Caco-2 (cell line): ENCODE results near the gene NUP88. TPM values are rescaled to one million over a fixed set of nuclear protein-coding genes. Genes with fewer than 3 reads are reported as not detected.

Experiments used
- BruUV-seq: library from RNA; stranded (reverse); fragments of 400-500 nt; replicated peaks from 2 replicates; lab custom pipeline; 2021; lab: Mats Ljungman, UMichigan
- CTCF ChIA-PET: fragments of 300-600 bp; sonication (Branson Sonifier 250); formaldehyde crosslinking; loops from one replicate; lab custom pipeline; 2022; ENCODE audit warnings: antibody characterized with exemption; lab: Charles Lee
- POLR2A ChIA-PET: fragments of 300-600 bp; sonication (Branson Sonifier 250); formaldehyde crosslinking; loops from one replicate; lab custom pipeline; 2022; ENCODE audit warnings: antibody characterized with exemption; lab: Charles Lee
- DNase-seq, 2 experiments: peaks; one replicate each; pipeline versions ENCODE4 v3.0.0 to v3.0.0-alpha.2; 2020 to 2022
- H3K27me3 ChIP-seq: replicated peaks from 2 replicates; pipeline ENCODE4 v1.6.0; 2011; ENCODE audit warnings: low read length; ENCODE audit not compliant: control insufficient read depth, insufficient read depth
- H3K36me3 ChIP-seq: 2 replicates; pipeline ENCODE4 v1.5.1; 2011; ENCODE audit warnings: low read length; ENCODE audit not compliant: control insufficient read depth, insufficient read depth
- H3K4me1 ChIP-seq: fragments of 250-450 bp; sonication (Bioruptor Pico); 2 replicates; pipeline ENCODE4 v1.5.1; 2020; ENCODE audit warnings: mild to moderate bottlenecking
- H3K4me3 ChIP-seq: 2 replicates; pipeline ENCODE4 v1.5.1; 2011; ENCODE audit warnings: low read depth, mild to moderate bottlenecking, control low read depth, low read length
- H3K9me3 ChIP-seq: fragments of 250-450 bp; sonication (Bioruptor Pico); 2 replicates; pipeline ENCODE4 v1.5.1; 2020; ENCODE audit warnings: mild to moderate bottlenecking, moderate library complexity
- H3K27ac Mint-ChIP-seq: one replicate; pipeline ENCODE4 v1.8.0; 2022; ENCODE audit warnings: mixed read lengths; ENCODE audit not compliant: unreplicated experiment
- H3K27me3 Mint-ChIP-seq: one replicate; pipeline ENCODE4 v1.8.0; 2022; ENCODE audit warnings: mixed read lengths; ENCODE audit not compliant: insufficient read depth, unreplicated experiment
- H3K36me3 Mint-ChIP-seq: one replicate; pipeline ENCODE4 v1.8.0; 2022; ENCODE audit warnings: mild to moderate bottlenecking, mixed read lengths; ENCODE audit not compliant: insufficient read depth, unreplicated experiment
- H3K4me1 Mint-ChIP-seq: one replicate; pipeline ENCODE4 v1.8.0; 2022; ENCODE audit warnings: low read depth, mixed read lengths; ENCODE audit not compliant: unreplicated experiment
- H3K4me3 Mint-ChIP-seq: one replicate; pipeline ENCODE4 v1.8.0; 2022; ENCODE audit warnings: mild to moderate bottlenecking, moderate library complexity, mixed read lengths; ENCODE audit not compliant: unreplicated experiment
- H3K9me3 Mint-ChIP-seq: one replicate; pipeline ENCODE4 v1.8.0; 2022; ENCODE audit warnings: mixed read lengths; ENCODE audit not compliant: unreplicated experiment
- intact Hi-C: fragments of 100-400 bp; cut with micrococcal nuclease; formaldehyde crosslinking; loops from one replicate; pipeline ENCODE4 v1.10.0; 2022; ENCODE audit not compliant: unreplicated experiment
- total RNA-seq: library from RNA; stranded (reverse); gene quantifications from 2 replicates; pipeline ENCODE4 v1.2.3, GENCODE V29; 2022
- TF ChIP-seq, protein P1 (sequence below), 2 experiments: fragments of 200-600 bp in 1 of 2; IDR thresholded peaks; 1 replicate in 1 of 2; 2 replicates in 1 of 2; pipeline versions ENCODE4 v1.5.1 to v1.8.0; 2011 to 2022; ENCODE audit warnings: antibody characterized with exemption in 1 of 2, control low read depth in 1 of 2, inconsistent platforms in 1 of 2, low read depth in 1 of 2, low read length in 1 of 2, mild to moderate bottlenecking in 1 of 2, moderate library complexity in 1 of 2; ENCODE audit not compliant: insufficient read depth in 1 of 2, severe bottlenecking in 1 of 2, unreplicated experiment in 1 of 2

The NUP88 gene
- total RNA-seq, 1 experiment from 2014 or later, result 52.3 TPM

DNA sequence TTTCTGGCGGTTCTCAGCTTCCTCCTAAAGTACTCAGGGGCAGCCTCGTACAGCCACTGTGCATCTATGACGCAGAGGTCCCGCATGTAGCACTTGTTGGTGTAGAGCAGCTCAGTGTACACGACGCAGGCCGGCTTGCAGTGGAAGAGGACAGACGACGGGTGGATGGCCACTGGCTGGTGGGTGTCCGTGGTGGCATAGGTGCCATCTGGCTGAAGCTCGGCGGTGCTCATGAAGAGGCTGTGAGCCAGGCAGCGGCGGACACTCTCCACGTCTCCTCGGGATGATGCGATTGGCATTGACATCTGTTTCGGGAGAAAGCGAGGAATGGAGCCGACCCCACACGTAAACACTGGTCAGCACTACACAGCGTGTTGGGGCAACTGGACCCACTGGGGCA is 24.7 kb upstream of the NUP88 start:
- peaks cover 29% of the 10 kb centered on the region for H3K36me3 Mint-ChIP-seq
- TF ChIP-seq, protein P1, sequence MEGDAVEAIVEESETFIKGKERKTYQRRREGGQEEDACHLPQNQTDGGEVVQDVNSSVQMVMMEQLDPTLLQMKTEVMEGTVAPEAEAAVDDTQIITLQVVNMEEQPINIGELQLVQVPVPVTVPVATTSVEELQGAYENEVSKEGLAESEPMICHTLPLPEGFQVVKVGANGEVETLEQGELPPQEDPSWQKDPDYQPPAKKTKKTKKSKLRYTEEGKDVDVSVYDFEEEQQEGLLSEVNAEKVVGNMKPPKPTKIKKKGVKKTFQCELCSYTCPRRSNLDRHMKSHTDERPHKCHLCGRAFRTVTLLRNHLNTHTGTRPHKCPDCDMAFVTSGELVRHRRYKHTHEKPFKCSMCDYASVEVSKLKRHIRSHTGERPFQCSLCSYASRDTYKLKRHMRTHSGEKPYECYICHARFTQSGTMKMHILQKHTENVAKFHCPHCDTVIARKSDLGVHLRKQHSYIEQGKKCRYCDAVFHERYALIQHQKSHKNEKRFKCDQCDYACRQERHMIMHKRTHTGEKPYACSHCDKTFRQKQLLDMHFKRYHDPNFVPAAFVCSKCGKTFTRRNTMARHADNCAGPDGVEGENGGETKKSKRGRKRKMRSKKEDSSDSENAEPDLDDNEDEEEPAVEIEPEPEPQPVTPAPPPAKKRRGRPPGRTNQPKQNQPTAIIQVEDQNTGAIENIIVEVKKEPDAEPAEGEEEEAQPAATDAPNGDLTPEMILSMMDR (IDR thresholded peaks at IDR 0.05; ENCODE audit: insufficient read depth in 1 of 2, low read depth in 1 of 2, low read length in 1 of 2, severe bottlenecking in 1 of 2, unreplicated experiment in 1 of 2), result no peak
- no peak overlapping the region for H3K4me3 Mint-ChIP-seq
- no peak overlapping the region for H3K27ac Mint-ChIP-seq
- CTCF ChIA-PET, result no interaction called here
- intact Hi-C loops, result no loop called here
- Histone ChIP-seq H3K36me3 (no peaks in the 10 kb centered on the region; the same call in 1 of the 2 replicates), H3K4me3 (no peak overlapping the region), H3K9me3 (no peaks in the 10 kb centered on the region), H3K27me3 (no peaks in the 10 kb centered on the region), H3K4me1 (no peaks in the 10 kb centered on the region)
- H3K4me1 Mint-ChIP-seq, result no peaks in the 10 kb centered on the region
- no TSS peak for BruUV-seq
- POLR2A ChIA-PET, result no interaction called here
- no peaks in the 10 kb centered on the region for H3K27me3 Mint-ChIP-seq
- no peak for DNase-seq
- H3K9me3 Mint-ChIP-seq, result no peaks in the 10 kb centered on the region

DNA sequence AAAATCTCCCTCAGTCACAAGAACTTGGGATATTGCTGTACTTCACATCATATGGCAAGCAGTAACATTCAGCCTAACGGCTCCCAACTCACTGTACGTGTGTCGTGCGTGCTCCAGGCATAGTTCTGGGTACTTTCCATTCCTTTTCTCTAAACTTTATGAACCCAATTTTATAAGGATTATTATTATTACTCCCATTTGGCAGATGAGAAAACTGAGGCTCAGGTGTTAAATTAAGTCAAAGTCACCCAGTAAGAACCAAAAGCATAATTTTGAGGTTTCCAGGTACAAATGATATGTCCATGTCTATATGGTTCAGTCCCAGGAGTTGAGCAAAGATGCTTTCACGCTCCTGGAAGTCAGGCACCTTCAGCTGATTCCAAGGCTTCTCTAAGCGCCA is 24.3 kb upstream of the NUP88 start:
- POLR2A ChIA-PET, result no interaction called here
- Histone ChIP-seq H3K27me3 (no peaks in the 10 kb centered on the region), H3K4me1 (no peaks in the 10 kb centered on the region), H3K36me3 (no peaks in the 10 kb centered on the region; the same call in 1 of the 2 replicates), H3K4me3 (no peak overlapping the region), H3K9me3 (no peaks in the 10 kb centered on the region)
- TF ChIP-seq, protein P1 (IDR thresholded peaks at IDR 0.05; ENCODE audit: insufficient read depth in 1 of 2, low read depth in 1 of 2, low read length in 1 of 2, severe bottlenecking in 1 of 2, unreplicated experiment in 1 of 2), result no peak
- Mint-ChIP-seq H3K27me3 (no peaks in the 10 kb centered on the region), H3K4me1 (no peaks in the 10 kb centered on the region), H3K27ac (no peak overlapping the region), H3K36me3 (peaks cover 26% of the 10 kb centered on the region), H3K4me3 (no peak overlapping the region), H3K9me3 (no peaks in the 10 kb centered on the region)
- no TSS peak for BruUV-seq
- CTCF ChIA-PET, result no interaction called here
- DNase-seq, result no peak
- intact Hi-C loops, result no loop called here

DNA sequence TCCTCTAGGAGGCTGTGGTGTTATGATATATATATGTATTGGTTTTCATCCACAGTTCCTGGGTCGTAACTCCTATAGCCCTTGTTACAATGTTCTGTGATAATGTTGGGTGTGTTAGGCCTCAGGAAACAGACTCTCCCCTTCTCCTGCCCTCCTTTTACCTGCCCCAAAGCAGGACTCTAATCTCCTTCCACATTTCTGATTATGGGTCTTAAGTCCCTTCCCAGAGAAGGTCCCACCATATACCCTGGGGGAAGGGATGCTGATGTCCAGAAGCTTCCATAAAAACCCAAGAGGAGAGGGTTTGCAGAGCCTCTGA is 19.9 kb upstream of the NUP88 start:
- no peak for DNase-seq
- Mint-ChIP-seq H3K36me3 (peaks cover 33% of the 10 kb centered on the region), H3K4me3 (peak overlapping the region; percentile 73), H3K27ac (peak overlapping the region; percentile 81), H3K27me3 (no peaks in the 10 kb centered on the region), H3K9me3 (no peaks in the 10 kb centered on the region), H3K4me1 (no peaks in the 10 kb centered on the region)
- intact Hi-C loops, result loop anchor here (1.0 kb wide), 1 partner anchor 19 kb away; the partner anchor contains the start of gene RPAIN
- TF ChIP-seq, protein P1 (IDR thresholded peaks at IDR 0.05; ENCODE audit: insufficient read depth in 1 of 2, low read depth in 1 of 2, low read length in 1 of 2, severe bottlenecking in 1 of 2, unreplicated experiment in 1 of 2), result no peak
- no peaks in the 10 kb centered on the region for H3K9me3 ChIP-seq
- H3K4me1 ChIP-seq, result no peaks in the 10 kb centered on the region
- POLR2A ChIA-PET, result interaction anchor here (1.2 kb wide), 1 partner anchor 20 kb away, joined by 4 read pairs; the partner anchor contains the start of genes NUP88 and RPAIN
- no TSS peak for BruUV-seq
- CTCF ChIA-PET, result interaction anchor here (0.6 to 1.4 kb wide), 6 partner anchors 15 to 994 kb away, joined by 3 to 10 read pairs (median 4); partner anchors contain the start of genes DERL2, DHX33, MIS12 and NUP88
- 0 out of 2 replicates have a peak, but pooled peaks cover 1% of the 10 kb centered on the region for H3K36me3 ChIP-seq
- no peak overlapping the region; the same call in 1 of the 2 replicates for H3K4me3 ChIP-seq
- H3K27me3 ChIP-seq, result no peaks in the 10 kb centered on the region
